SIG-M5 treated with dmso at 0.1 percent for 504 hours (cell line): ENCODE data around the gene USH1C.

Experiments used
- DNase-seq: peaks from one replicate; lab custom pipeline; 2025; ENCODE audit not compliant: unreplicated experiment; lab: John Stamatoyannopoulos, UW

The USH1C gene

DNA sequence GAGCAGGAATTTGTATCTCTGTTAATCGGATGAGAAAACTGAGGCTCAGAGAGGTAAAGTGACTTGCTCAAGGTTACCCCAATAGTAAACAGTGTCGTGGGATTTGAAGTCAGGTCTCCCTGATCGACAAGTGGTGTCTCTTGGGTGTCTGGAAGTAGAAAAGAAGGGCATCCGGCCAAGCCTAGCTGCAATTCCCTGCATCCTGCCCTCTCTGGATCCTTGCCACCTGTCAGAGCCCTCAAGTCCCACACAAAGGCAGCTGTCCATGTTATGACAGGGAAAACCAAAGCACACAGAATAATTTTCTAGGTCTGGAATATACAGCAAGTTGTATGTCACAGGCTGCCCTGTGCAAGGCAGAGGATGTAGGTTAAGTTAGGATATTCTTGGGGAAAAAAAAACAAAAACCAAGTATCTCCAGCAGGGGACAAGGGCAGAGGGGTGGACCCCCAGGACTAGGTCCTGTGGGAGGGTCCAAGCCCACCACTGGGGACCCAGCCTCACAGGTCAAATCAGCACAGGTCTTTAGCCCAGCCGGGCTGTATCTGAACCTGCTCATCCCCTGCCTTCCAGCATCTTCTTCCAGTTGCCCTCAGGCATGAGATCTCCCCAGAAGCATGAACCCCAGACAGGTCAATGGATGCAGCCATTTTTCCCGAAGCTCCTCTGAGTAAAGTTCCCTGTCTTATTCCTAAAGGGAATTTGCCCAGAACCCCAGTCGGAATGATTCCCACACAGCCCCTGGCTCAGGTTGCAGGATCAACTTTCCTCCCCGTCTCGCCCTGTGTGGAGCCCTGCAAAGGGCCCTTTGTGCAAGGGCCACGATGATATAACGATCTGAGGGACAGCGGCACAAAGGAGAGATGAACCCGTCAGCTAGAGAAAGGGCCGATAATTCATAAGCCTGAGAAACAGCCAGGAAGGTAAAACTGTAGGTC, 15.0 kb downstream of the USH1C start:
- no peak for DNase-seq

GRCh38 chr11:17528181-17528691, 16.0 kb downstream of the USH1C start:
- peak; percentile 35 for DNase-seq

DNA sequence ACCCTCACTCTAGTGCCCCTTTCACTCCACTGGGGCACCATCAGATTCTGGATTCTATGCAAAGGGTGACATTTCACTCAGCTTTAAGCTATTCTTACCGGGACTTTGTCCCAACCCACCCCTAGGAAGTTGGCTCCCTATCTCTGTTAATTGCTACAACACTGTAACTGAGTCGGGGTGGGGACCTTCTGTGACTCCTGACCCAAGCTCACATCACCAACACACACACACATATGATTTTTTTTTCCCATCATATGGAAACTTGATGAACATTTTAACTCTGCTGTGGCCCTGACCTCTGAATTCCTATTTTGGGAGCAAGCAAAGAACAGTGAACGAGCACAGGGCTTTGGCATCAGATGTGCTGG, 16.6 kb downstream of the USH1C start:
- no peak for DNase-seq

DNA sequence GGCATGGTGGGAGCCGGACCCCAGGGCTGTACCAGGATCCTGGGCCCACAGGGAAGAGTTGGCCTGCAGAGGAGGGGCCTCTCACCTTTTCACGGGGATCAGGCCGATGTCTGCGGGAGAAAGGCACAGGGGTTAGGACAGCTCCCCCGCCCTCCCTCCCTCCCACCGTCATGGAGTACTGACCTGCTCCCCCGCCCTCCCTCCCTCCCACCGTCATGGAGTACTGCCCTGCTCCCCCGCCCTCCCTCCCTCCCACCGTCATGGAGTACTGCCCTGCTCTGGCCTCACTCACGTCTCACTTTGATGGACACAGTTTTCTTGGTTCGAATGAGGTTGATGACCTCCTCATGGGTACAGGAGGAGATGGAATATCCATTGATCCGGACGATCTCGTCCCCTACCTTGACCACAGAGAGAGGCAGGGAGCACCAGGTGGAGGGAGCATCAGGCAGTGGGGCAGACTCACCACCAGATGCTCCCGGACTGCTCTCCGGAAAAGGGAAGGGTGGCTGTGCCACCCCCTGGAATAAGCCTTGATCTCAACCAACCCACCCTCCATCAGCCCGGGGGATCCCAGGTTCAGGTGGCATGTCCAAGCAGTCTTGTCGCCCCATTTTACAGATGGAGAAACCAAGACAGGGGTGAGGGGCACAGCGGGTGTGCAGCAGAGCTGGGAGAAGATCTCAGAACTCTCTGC, 17.1 kb downstream of the USH1C start:
- no peak for DNase-seq

- no peak for DNase-seq
These were observed 17.9 kb downstream of the USH1C start for GRCh38 chr11:17526326-17526725.

GRCh38 chr11:17525570-17525969, 18.6 kb downstream of the USH1C start:
- no peak for DNase-seq

DNA sequence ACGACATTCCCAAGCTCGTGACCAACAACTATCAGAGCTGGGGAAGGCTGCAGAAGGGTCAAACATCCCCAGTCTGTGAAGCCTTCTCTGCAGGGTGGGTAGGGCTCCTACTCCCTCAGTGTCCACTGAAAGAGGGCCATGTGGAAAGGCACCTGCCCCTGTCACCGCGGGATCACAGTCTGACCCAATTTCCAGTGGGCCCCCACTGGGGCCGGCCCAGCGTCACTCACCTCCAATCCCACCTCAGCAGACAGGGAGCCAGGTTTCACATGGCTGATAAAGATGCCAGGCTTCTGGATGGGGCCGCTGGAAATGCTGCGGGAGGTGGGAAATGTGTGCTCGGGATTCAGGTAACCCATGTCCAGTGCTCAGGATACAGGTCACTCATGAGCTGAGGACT, 20.0 kb downstream of the USH1C start:
- DNase-seq, result no peak

- DNase-seq, result no peak
These were observed 21.6 kb downstream of the USH1C start for GRCh38 chr11:17522655-17523054.

- DNase-seq, result no peak
These were observed 22.9 kb downstream of the USH1C start for GRCh38 chr11:17521106-17521900.

- DNase-seq, result no peak
These were observed 24.9 kb downstream of the USH1C start for GRCh38 chr11:17519061-17519885.

- no peak for DNase-seq
These were observed 25.9 kb downstream of the USH1C start for GRCh38 chr11:17518366-17518765.

- no peak for DNase-seq
These were observed 27.0 kb downstream of the USH1C start for GRCh38 chr11:17517186-17517585.

- no peak for DNase-seq
These were observed 27.6 kb downstream of the USH1C start for GRCh38 chr11:17516551-17517150.

DNA sequence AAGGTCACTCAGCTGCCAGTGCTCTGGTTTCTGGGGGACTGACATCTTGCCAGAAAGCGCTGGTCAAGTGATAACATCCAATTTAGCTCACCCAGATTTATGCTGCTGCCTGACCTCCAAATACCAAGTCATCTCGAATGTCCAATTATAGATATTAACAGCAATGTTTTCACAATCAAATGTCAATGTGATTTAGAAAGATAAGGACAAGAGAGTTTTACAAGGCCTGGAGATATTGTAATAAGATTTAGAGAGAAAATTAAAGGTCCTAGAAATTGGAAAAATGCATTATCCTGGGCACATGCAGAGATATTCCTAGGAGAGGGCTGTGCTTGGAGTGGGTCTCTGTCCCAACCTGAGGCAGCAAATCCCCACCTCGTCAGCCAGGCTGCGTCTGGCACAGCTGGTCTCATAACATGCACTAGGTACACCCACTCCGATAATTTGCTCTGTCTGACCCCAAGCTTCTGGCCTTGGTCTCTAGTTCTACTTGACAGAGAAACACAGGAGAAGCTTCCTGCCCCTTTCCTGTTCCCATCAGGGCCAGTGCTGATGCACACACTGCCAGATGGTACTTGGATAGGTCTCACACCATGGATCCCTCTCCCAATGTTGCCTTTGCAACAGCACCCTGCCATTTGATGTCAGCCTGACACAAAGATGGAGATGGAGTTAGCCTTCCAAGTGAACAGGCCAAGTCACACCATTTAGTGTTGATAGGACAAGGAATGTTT, 28.6 kb downstream of the USH1C start:
- no peak for DNase-seq

- DNase-seq, result no peak
These were observed 29.7 kb downstream of the USH1C start for GRCh38 chr11:17514476-17514875.

GRCh38 chr11:17513853-17514252, 30.4 kb downstream of the USH1C start:
- no peak for DNase-seq

GRCh38 chr11:17512101-17512500, 32.1 kb downstream of the USH1C start:
- DNase-seq, result no peak

DNA sequence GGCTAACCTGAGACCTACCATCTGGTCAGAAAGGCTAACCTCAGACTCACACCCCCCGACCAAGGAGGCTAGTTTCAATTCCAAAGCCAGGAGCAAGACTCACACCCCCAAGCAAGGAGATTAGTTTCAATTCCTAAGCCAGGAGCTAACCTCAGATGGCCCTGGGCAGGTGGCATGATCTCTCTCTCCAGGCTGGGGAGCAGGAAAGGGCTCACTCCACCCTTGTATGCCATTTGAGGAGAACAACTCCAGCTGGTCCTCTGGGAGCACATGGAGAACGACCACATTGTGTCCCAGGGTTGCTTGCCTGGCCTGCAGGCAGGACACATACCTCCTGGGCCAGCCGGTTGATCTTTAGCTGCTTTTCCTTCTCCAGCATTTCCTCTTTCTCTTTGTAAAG, 32.6 kb downstream of the USH1C start:
- no peak for DNase-seq

GRCh38 chr11:17510507-17511206, 33.6 kb downstream of the USH1C start:
- no peak for DNase-seq
